ENCODE data around the gene GGN.
"Not testable (repeated sequence)": the region's sequence is repeated elsewhere in the genome, so short reads cannot be mapped to it uniquely, and the experiment has no call there.

Gene GGN

DNA sequence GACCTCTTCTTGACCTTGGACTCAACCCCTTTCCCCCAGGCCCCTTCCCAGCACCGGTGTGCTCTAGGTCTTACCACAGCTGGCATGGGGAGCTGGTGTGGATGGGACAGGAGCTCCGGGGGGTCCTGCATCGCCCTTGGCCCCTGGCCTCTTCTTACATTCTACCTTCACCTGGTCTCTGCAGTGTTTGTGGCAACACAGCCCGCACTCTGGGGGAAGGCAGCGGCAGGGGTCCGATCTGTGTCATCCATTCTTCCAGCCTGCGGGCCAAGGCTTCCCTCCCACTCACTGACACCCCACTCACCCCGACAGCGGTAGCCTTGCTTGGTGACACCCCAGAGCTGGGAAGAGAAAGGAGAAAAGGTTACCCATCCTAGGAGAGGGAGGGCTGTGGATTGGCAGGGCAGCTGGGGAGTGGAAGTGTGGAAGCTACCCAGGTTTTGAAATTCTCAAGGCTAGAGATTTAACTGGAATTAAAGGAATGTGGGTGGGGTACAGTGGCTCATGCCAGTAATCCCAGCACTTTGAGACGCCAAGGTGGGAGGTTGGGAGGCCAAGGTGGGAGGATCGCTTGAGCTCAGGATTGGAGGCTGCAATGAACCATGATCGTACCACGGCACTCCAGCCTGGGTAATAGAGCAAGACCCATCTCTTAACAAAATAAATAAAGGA is 23.3 kb upstream of the GGN start:
- DNase-seq, result no peak

DNA sequence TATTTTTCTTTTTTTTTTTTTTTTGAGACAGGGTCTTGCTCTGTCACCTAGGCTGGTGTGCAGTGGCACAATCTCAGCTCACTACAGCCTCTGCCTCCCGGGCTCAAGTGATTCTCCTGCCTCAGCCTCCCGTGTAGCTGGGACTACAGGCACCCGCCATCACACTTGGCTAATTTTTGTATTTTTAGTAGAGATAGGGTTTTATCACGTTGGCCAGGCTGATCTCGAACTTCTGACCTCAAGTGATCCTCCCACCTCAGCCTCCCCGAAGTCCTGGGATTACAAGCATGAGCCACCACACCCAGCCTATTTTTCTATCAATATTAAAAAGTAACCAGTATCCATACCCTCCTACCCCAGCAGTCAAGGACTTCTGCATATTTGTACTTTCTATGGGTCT is 22.6 kb upstream of the GGN start:
- not testable (repeated sequence) for DNase-seq

DNA sequence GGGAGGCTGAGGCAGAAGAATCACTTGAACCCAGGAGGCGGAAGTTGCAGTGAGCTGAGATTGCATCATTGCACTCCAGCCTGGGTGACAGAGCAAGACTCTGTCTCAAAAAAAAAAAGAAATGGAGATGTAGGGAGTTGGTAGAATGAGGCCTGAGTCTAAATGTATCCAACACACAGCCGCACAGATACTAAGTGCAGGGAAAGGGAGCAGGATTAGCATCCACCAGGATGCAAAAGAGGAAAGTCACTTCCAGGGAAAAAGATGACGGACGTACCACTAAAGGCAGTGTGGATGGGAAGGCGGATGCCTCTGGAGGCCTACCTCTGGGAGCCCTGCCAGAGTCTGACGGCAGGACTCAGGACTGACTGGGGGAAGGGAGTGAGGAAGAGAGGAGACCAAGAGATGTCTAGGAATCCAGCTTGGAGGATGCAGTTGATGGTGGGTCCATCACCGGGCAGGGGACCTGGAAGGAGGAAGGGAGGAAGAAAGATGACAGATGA is 21.8 kb upstream of the GGN start:
- DNase-seq, result no peak

DNA sequence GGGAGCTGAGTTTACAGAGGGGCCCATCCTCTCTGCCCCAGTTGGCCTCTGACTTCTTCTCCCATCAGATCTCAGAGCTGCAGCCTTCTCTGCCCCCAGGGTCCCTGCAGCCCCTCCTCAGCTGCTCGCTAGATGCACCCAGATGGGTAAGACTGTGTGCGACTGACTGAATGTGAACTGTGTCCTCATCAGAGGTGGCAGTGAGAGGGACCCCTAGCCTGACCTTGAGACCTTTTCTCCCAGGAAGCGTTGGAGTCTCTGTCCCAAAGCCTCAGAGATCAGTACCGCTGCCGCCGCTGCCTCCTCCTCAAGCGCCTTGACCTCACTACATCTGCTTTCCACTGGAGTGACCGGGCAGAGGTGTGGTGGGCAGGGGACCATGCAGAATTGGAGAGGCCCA is 17.4 kb upstream of the GGN start:
- DNase-seq, result no peak

DNA sequence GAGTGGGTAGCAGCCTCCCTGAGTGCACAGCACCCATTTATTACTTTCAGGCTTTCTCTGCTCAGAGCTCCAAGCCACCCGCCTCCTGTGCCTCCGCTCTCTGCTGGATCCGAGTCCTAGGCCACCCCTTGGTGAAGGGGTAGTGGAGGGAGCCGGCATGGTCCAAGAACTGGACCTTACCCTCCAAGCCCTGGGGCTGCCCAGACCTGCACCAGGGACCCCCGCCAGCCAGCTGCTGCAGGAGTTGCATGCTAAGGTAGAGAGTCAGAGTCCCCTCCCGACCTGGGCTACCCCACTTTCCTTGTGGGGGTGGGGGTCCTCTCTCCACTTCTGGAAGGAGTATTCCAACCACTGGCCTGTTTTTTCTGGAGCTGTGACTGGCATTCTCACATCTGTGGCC is 17.0 kb upstream of the GGN start:
- DNase-seq, result no peak

DNA sequence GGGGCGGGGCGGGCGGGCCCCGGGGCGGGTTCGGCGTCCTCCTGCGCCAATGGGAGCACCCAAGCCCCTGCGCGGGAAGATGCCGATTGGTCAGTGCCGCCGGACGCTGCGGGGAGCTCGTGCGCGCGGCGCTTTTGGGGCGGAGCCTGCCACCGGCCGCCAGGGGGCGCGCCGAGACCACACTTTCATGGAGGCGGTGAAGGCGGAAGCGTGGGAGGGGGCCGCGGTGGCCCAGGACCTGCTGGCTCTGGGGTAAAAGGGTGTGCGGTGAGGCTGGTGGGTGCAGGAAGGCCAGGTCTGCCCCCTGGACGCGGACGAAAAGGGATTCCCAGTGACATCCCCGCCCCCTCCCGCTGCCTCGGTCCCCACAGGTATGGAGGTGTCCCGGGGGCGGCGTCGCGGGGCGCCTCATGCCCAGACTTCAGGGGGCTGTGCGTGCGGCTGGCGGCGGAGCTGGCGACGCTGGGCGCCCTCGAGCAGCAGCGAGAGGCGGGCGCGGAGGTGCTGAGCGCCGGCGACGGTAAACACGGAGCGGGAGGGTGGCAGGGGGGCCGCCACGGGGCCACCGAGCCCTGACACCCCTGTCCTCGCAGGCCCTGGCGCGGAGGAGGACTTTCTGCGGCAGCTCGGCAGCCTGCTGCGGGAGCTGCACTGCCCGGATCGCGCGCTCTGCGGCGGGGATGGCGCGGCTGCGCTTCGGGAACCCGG is 15.3 kb upstream of the GGN start, which contains the start of gene FAM98C:
Gene FAM98C (plus strand): TSS at position 127 of the 708 bp plus-strand sequence. CDS start 61 bp downstream, at position 188.
- DNase-seq, result peak; percentile 81 to 94

DNA sequence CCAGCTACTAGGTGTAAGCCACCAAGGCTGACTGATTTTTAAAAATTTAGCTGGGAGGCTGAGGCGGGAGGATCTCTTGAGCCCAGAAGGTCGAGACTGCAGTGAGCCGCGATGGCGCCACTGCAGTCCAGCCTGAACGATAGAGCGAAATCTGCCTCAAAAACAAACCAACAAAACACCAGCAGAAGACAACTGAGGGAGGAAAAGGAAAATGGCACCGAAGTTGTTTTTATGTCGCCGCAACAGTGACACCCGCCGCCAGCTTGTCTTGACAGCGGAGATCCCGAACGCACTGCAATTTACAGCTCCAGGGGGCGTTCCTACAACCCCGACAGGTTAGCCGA is 14.8 kb upstream of the GGN start:
- DNase-seq, result no peak

DNA sequence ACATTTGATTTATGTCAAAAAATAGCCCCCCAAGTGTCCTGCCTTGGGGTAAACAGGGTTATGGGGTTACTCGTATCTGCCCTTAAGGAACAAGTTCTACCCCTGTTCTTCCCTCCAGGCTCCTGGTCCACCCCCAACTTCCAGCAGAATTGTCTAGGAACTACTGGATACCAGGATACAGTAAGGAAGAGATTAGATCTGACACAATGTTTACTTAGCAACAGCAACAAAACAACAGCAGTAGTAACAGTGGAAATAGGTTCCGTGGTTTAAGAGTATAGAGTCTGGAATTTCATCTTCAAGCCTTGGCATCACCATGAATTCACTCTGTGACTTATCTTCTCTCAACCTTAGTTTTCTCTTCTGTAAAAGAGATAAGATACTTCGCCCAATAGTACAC is 13.3 kb upstream of the GGN start:
- no peak for DNase-seq

DNA sequence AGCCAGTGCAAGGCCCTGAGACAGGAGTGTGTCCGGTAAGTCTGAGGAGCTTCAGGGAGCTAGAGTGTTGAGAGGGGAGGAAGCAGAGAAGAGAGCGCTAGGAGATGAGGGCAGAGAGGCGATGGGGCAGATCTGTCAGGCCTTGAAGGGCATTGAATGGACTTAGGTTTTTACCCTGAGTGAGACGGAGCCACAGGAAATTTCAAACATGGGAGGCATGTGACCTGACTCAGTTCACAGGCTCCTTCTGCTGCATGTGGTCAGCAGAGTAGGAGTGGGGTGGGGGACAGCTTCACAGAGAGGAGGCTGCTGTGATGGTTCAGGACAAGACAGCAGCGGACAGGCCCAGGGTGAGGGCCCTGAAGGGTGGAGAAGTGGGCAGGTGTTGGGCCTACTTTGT is 12.5 kb upstream of the GGN start:
- DNase-seq, result no peak

DNA sequence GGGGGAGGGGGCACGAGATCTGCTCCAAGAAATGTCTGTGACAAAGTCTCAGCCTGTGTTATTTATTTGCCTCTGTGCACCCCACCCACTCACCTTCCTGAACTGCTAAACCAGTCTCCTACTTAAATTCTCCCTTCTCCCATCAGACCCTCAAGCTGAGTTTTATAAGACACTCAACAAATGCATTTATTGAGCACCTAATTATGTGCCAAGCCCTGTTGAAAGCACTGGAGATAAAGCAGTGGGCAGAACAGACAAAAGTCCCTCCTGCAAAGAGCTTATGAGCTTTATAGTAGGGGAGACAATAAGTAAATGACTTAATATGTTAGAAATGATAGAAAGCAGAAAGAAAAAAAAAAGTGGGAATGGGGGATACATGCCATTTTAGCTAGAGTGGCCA is 11.7 kb upstream of the GGN start:
- DNase-seq, result no peak

DNA sequence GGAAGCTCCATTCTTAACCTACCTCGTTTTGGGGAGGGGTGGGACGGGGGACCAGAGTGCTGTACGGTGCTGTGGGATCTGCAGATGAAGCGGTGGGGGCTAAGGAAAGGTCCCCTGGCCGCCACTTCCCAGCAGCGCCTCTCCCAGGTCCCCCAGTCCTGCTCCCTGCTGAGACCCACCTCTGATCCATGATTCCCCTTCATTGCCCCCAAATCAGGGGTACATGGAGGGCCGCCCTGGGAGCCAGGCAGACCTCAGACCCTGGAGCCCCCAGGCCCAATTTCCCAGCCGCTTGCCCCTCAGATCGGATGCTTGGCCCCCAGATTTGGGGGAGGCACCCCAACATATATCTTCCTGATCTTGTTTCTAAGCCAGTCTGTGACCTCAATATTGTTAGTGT is 11.2 kb upstream of the GGN start:
- DNase-seq, result no peak

DNA sequence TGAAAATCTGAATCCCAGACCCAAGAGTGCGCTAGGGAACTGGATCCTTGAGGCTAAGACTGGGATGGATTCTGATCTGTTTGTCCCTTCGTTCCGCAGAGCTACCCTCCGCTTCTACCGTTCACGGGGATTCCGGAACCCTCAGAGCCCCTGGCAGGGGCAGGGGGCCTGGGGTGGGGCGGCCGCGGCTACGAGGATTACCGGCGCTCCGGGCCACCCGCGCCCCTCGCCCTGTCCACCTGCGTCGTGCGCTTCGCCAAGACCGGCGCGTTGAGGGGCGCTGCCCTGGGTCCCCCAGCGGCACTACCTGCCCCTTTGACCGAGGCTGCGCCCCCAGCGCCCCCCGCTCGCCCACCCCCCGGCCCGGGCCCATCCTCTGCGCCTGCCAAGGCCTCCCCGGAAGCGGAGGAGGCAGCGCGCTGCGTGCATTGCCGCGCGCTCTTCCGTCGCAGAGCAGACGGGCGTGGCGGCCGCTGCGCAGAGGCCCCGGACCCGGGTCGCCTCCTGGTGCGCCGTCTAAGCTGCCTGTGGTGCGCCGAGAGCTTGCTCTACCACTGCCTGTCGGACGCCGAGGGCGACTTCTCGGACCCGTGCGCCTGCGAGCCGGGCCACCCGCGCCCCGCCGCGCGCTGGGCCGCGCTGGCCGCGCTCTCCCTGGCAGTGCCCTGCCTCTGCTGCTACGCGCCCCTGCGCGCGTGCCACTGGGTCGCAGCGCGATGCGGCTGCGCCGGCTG is 7.7 kb upstream of the GGN start:
- no peak for DNase-seq

DNA sequence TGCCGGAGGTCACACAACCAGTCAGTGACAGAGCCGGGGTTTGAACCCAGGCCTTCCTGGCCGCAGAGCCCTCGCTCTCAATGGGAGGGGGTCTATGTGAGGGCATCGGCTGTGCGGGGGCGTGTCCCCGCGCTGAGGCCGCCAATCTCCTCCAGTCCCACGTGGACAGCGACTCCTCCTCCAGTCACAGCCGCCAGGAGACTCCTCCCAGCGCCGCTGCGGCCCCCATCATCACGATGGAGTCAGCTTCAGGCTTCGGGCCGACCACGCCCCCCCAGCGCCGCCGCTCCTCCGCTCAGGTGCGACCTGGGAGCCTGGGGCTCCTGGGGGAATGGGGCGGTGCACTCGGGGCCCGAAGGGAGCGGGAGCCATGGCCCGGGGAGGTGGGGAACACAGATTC is 6.7 kb upstream of the GGN start:
- no peak for DNase-seq

DNA sequence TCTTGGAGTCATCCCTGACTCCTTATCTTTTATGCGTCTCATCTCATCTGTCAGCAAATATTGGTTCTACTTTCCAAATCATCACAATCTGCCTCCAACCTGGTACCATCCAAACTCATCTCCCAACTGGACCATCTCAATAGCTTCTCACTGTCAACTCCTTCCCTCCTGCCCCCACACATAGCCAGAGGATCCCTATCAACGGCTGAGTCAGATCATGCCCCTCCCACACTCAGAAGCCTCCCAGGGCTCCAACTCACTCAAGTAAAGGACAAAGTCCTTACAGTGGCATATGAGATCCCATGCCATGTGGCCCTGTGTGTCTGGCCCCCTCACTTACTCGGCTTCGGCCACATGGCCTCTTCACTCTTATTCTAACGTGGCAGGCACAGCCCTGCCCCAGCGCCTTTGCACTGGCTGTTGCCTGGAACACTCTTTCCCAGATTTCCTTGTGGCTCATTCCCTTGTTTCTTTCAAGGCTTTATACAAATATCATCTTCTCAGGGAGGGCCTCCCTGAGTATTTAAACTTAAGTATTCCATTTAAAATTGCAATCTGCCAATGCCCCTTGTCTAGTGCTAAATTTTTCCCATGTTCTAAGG is 5.0 kb upstream of the GGN start:
- no peak for DNase-seq

DNA sequence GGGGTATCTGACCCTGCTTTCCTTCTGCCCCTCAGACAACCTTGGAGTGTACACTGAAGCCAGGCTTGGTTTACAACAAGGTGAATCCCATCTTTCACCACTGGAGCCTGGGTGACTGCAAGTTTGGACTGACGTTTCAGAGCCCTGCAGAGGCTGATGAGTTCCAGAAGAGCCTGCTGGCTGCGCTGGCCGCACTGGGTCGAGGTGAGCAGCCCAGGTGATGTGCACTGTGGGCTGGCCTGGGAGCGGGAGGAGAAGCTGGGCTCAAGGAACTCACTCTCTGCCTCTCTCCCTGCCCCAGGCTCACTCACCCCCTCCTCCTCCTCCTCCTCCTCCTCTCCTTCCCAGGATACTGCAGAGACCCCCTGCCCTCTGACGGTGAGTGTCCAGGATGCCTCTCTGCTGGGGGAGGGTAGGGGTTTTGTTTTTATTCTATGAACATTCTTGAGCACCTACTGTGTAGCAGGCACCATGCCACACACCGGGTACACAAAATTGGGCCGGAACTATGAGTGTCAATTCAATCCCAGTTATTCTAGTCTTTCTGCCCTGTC is 4.2 kb upstream of the GGN start:
- no peak for DNase-seq

DNA sequence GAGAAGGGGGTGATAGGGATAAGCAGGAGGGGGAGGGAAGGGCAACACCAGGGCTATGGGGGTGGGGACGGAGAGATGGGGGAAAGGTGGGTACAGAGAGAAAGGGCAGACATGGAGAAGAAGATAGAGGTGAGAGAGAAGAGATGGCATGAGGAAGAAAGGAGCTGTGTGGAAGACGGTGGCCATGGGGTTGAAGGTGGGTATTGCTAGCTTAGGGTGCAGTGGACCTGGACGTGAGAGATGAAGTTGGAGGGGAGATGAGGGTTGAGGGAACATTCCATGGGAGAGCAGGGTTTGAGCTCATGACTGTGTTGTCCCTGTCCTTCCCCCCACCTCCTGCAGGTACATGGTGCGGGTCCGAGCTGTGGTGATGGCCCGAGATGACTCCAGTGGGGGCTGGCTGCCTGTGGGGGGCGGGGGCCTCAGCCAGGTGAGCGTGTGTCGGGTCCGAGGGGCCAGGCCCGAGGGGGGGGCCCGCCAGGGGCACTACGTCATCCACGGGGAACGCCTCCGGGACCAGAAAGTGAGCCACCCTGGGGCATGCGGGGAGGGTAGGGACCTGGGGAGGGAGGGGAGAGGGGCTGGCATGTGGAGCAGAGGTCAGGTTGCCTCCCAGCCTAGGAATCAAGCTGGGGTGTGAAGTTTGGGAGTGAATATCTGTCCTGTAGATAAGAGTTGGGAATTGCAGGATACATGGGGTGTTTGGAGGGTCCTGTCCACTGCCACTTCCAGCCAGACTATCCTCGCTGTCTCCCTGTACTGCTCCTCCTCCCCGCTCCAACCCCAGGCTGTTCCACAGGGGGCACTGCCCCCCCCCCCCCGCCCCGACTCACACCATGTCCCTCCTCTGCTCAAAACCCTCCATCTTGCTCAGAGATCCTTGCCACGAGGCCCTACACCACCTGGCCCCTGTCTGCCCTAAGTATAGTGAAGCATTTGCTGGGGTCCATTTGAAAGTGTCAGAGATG is 2.4 kb upstream of the GGN start:
- DNase-seq, result no peak

DNA sequence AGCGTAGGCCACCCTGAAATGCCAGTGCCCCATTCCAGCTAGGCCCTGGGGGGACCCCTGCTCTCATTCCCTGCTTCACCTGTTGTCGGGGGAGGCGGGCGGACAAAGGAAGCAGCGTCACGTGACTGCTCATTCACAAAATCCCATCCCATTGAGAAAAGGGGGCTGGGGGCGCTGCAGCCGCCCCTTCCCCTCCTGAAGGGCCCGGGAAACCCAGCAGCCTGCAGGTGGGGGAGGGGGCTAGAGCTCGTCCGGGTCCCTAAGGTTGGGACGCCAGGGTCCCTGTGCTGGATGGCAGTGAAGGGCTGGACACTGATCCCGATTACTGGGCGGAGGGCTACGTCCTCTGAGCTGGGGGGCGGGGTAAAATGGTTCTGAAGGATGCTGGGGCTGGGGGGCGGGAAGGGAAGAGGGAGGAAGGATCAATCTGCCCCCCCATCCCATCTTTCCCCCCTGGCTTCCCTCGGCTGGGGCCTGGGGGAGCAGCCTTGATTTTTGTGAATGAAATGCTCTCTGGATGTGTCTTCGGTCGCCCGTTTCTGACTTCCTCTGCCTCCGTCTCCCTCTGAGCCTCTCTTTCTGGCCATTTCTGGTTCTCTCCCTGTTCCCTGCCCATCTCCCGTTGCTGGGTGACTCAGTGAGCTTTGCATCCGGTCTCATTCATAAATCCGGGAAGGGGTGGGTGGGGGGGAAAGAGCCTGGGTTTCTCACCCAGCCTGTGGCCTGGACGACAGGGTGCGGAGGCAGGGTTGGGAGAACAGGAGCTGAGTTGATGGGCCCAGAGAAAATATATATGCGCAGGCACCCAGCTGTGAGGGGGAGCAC is 1.5 kb upstream of the GGN start:
- DNase-seq, result no peak

DNA sequence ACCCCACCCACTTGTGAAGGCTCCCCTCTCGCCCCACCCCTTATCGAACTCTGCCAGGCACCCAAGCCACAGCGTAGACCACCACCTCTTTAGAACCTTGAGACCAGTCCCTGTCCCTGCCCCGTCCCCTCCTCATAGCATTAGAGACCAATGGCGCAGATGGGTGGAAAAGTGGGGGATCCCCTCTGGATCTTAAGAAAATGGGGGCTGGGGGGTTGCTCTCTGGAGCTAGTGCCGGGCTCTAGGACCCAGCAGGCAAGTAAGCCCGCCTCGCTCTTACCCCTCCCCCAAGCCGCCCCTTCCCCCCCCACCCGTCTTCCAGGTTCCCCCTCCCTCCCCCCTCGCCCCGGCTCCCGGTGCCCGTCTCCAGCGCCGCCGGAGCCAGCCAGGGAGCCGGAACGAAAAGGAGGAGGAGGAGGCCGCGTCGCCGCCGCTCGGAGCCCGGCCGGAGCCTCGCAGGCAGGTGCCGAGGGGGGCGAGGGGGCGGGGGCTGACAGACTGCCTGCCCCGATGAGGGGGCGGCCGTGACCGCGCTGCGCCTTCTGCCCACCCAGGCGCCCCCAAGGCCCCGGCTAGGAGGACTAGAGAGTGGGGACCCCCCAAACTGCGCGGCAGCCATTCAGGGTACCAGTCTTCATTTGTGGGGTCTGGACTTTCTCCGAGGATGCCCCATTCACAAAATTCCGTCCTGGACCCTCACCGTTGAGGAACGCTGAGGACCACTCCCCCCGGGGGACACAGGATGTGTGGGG is 691 bp upstream of the GGN start, which contains the start of gene SPRED3:
Gene SPRED3 (plus strand): TSS at position 349 of the 752 bp plus-strand sequence. CDS start 1,606 bp downstream, outside the sequence.
- no peak for DNase-seq

DNA sequence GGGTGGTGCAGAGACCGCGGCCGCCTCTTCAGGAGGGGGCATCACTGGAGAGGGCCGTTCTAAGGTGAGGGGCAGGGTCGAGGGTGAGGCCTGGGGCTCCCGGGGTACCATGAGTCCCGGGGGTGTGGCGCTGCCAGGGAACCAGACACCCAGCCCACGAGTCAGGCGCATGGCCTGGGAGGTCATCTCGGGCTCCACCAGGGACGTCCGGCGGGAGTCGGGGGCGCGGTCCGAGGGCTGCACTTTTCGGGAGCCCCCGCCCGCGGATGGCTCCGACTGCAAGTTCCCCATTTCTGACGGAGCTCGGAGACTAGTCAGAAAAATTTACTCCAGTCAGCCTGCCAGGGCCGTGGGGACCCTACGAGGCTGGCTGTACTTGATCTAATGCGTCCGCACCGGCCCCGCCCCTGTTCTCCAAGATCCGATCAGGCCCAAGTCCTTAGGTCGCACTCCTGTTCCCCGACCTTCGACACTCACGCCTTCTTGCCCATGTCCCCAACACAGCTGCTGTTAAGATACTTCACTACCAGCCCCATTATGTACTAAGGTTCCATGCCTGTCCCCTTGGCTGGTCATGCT is 774 bp downstream of the GGN start:
- DNase-seq, result no peak

Measured in cerebellar nuclear complex (tissue), 1 donor.